Activated naive CD8-positive, alpha-beta T cell (primary cell): Measurements from ENCODE around the gene PRLR.

Source experiments
- H3K27ac Mint-ChIP-seq: one replicate; pipeline ENCODE4 v1.8.0; 2021; ENCODE audit warnings: mixed read lengths
- H3K27me3 Mint-ChIP-seq: one replicate; pipeline ENCODE4 v1.8.0; 2021; ENCODE audit warnings: mixed read lengths
- H3K36me3 Mint-ChIP-seq: one replicate; pipeline ENCODE4 v1.8.0; 2021; ENCODE audit warnings: mixed read lengths
- H3K4me1 Mint-ChIP-seq: one replicate; pipeline ENCODE4 v1.8.0; 2021; ENCODE audit warnings: low read depth, mixed read lengths
- H3K4me3 Mint-ChIP-seq: one replicate; pipeline ENCODE4 v1.8.0; 2021; ENCODE audit warnings: mild to moderate bottlenecking, mixed read lengths
- H3K9me3 Mint-ChIP-seq: one replicate; pipeline ENCODE4 v1.8.0; 2021; ENCODE audit warnings: low read depth, mixed read lengths

Gene PRLR

DNA sequence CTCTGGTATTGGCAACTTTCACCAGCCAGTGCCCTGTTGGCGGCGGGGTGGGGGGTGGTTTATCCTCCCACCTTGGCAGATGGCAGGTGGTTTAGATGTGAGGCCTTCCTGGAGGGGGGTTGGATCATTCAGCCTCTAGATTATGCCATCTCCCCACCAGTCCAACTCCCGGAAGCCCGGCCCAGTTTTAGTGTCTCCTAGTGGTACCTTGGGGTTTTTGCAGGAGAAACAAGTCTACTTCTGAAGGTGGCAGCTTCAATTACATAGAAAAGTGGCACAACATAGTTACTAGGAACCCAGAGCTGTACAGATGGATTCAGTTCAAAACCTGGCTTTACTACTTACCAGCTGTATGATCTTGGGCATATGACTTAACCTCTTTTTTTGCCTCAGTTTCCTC lies 11.3 kb downstream of the PRLR start:
- no peaks in the 10 kb centered on the region for H3K4me1 Mint-ChIP-seq
- no peak overlapping the region for H3K27ac Mint-ChIP-seq
- H3K36me3 Mint-ChIP-seq = no peaks in the 10 kb centered on the region
- H3K4me3 Mint-ChIP-seq = no peak overlapping the region
- peaks cover 5% of the 10 kb centered on the region for H3K27me3 Mint-ChIP-seq
- no peaks in the 10 kb centered on the region for H3K9me3 Mint-ChIP-seq

DNA sequence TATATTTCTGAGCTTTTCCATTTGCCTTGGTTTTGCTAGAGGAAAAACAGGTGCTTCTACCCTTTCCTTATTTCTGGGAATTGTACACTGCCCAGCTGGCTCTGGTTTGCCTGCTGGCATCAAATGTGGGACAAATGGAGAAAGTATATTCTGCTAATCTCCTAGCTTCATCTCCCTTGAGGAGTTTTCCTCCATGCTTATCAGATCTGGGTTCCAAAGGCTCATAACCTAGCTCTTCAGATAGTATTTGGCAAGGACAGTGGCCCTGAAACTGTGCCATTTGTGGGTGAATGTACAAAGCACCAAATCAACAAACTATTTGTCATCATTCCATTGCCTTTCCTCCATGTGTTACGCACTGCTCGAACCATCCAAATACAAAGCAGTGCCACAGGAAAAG lies 16.2 kb downstream of the PRLR start:
- Mint-ChIP-seq H3K27ac (no peak overlapping the region), H3K4me3 (no peak overlapping the region), H3K36me3 (no peaks in the 10 kb centered on the region), H3K27me3 (peaks cover 2% of the 10 kb centered on the region), H3K9me3 (no peaks in the 10 kb centered on the region), H3K4me1 (no peaks in the 10 kb centered on the region)

DNA sequence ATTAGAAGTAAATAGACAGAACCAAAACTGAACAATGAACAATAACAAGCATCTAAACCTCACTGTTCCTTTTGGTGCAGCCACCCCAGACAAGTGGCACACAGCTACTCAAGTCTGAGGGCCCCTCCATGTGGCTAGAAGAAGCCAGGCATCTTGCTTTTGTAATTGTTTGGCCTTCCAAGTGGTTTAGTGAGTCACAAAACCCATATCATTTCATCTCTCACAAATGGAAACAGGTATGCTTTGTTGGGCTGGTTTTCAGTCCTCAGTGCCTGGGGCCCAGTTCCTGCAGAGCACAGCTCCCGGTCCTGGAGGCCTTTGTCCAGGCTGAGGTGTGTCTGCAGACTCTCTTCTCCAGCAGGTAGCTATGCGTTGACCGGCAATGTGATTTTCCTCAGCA lies 16.7 kb downstream of the PRLR start:
- peaks cover 2% of the 10 kb centered on the region for H3K27me3 Mint-ChIP-seq
- no peak overlapping the region for H3K4me3 Mint-ChIP-seq
- no peaks in the 10 kb centered on the region for H3K36me3 Mint-ChIP-seq
- no peak overlapping the region for H3K27ac Mint-ChIP-seq
- no peaks in the 10 kb centered on the region for H3K9me3 Mint-ChIP-seq
- no peaks in the 10 kb centered on the region for H3K4me1 Mint-ChIP-seq

DNA sequence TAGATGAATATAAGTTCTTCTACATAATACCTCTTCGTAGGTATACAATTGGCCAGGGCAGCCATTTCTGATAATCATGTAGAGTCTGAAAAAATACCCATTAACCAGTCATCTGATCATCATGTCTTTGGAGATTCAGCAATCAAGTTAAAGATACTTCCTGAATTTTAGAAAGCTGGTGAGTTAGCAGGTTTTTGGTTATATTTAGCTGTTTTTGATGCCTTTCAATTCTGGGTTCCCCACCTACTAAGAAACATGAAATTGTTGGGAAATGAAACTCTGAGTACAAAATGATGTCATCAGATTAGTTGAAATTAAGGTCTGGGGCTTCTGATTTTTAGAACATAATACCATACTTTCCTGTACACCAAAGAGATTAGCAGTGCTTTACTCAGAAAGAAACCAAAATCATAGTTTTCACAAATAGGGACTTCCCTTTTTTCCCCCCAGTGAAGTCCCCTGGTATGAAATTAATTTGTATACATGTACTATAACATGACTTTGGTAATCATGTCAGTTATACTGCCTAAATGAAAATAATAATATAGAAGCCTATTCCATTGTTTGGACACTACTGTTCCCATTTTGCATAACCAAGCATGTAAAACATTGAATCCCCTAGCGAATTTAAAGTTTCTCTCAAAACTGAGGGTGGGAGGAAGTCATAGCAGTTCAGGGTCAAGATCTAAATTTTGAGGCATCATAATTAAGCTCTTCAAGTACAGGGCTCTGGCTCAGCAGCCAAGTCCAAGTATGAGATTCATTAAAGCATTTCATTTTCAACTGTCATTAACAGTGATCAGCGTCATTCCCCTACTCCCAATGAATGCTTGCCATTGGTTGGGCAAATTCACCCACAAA lies 17.9 kb downstream of the PRLR start:
- no peak overlapping the region for H3K4me3 Mint-ChIP-seq
- H3K27ac Mint-ChIP-seq = no peak overlapping the region
- H3K36me3 Mint-ChIP-seq = no peaks in the 10 kb centered on the region
- no peaks in the 10 kb centered on the region for H3K4me1 Mint-ChIP-seq
- peaks cover 9% of the 10 kb centered on the region for H3K27me3 Mint-ChIP-seq
- H3K9me3 Mint-ChIP-seq = no peaks in the 10 kb centered on the region

DNA sequence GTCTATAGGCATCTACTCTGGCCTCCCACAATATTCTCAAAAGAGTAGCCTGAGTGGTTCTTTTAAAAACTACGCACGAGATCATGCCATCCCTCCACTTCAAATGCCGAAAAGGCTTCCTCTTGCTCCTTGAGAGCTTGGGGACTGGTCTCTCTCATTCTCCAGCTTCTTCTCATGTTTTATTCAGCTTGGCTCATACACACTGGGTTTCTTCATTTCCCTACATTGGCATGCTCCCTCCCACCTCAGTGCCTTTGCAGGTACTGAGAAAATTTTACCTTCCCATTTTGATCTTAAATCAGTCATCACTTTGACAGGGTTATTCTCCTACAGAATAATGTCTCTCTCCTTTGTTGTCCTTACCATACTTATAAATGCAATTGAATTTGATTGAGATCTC lies 20.4 kb downstream of the PRLR start:
- Mint-ChIP-seq H3K9me3 (no peaks in the 10 kb centered on the region), H3K27ac (no peak overlapping the region), H3K4me1 (no peaks in the 10 kb centered on the region), H3K36me3 (no peaks in the 10 kb centered on the region), H3K4me3 (no peak overlapping the region), H3K27me3 (peaks cover 13% of the 10 kb centered on the region)

DNA sequence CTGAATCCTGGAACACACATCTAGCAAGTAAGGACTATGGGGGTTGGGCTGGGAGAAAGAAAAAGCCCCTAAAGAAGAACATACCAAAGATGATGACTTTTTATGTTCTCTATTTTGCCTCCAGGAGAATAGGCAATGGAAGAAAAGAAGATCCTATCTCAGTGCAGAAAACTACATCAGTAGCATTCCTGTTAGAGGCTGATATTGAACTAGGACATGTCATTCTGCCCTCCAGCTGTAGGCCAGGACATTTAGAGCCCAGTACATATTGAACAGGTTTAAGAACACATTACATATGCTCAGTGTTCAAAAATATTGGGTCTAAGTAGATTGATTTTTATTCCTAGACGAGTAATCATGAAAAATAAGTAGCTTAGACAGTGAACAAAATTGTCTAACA lies 24.7 kb downstream of the PRLR start:
- no peaks in the 10 kb centered on the region for H3K36me3 Mint-ChIP-seq
- no peaks in the 10 kb centered on the region for H3K9me3 Mint-ChIP-seq
- H3K27ac Mint-ChIP-seq = no peak overlapping the region
- H3K27me3 Mint-ChIP-seq = peaks cover 19% of the 10 kb centered on the region
- no peaks in the 10 kb centered on the region for H3K4me1 Mint-ChIP-seq
- H3K4me3 Mint-ChIP-seq = no peak overlapping the region

DNA sequence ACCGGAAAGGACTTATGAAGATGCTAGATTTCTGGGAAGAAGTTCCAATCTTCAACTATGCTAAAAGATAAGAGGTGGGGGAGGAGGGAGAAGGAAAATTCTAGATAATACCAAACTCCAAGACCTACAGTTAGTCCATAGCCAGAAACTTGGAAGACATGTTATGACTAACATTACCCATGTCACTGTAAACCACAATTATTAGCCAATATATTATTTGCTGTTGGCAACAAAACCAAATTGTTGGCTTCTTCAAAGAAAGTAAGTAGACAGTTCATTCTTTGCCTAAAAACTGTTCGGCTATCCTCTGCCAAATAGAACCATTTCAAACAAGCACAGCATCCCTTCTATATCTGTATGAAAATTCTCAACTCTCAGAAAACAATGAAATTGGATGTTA lies 25.1 kb downstream of the PRLR start:
- Mint-ChIP-seq H3K4me3 (no peak overlapping the region), H3K36me3 (no peaks in the 10 kb centered on the region), H3K4me1 (no peaks in the 10 kb centered on the region), H3K9me3 (no peaks in the 10 kb centered on the region), H3K27me3 (peaks cover 19% of the 10 kb centered on the region), H3K27ac (no peak overlapping the region)

DNA sequence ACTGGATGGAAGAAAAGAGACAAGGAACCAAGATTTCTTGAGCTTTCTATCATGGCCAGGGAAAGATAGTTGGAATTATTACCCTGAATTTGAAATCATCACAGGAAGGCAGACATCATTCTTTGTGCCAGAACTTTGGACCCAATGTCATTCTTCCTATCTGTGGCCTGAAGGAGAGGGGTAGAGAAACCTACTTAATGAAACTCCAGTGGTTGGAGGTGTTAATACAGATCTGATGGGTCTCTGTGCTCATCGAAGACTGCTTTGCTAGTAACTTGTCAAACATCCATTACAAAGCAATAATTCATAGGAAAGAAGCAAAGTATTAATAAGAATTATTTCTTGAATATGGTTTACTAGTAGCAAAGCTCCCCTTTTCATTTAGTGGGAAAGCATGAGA lies 26.9 kb downstream of the PRLR start:
- Mint-ChIP-seq H3K9me3 (no peaks in the 10 kb centered on the region), H3K27me3 (peaks cover 20% of the 10 kb centered on the region), H3K4me3 (no peak overlapping the region), H3K36me3 (no peaks in the 10 kb centered on the region), H3K4me1 (no peaks in the 10 kb centered on the region), H3K27ac (no peak overlapping the region)

DNA sequence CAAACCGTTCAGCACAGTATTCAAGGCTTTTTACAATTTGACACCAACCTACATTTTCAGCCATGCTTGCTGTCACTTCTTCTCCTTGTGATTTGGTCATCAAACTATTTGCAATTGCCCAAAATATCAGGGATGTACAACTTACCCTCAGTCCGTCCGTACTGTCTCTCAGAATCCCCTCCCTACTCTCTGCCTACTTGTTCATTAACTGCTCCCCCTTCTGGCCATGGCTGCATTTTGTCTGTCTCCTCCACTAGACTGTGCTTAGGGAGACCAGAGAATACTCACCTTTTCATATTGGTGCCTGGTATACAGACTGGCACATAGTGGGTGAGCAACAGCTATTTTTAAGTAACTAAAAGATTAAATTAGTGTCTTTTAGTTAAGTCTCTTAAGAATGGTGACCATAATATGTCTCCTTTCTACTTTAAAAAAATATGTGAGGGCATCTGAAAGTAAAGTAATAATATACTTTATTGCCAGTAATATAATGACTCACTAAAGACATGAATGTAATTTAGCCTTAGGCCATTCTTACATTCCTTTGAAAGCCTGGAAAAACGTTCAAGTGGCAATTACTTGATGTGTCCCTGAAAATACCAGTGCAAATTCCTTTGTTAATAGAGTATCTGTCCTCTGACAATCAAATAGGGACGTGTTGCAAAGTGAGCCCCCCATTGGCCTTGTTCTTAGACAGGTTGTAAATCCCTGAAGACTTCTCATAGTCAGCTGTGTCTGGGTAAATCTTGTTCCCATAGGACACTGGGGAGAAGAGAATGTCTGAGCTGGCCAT lies 27.8 kb downstream of the PRLR start:
- H3K27me3 Mint-ChIP-seq = peaks cover 18% of the 10 kb centered on the region
- H3K27ac Mint-ChIP-seq = no peak overlapping the region
- H3K4me1 Mint-ChIP-seq = no peaks in the 10 kb centered on the region
- no peak overlapping the region for H3K4me3 Mint-ChIP-seq
- H3K9me3 Mint-ChIP-seq = no peaks in the 10 kb centered on the region
- H3K36me3 Mint-ChIP-seq = no peaks in the 10 kb centered on the region

DNA sequence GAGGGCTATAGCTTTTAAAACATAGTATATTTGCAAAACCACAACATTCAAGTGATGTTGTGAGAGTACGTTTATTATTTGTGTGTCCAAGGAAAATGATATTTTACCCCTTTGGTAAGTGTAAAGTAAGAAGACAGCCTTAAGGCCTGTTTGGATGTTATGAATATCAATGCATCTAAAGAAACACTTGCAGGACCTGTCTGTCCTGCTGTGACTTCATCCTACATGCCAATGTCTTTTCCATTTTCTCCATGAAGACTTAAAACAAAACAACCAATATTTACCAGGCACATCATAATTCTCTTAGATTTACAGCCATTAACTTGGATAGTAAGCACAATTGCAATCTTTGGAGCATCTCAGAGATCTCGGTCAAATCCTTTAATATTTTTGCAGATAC lies 29.0 kb downstream of the PRLR start:
- no peak overlapping the region for H3K27ac Mint-ChIP-seq
- no peaks in the 10 kb centered on the region for H3K36me3 Mint-ChIP-seq
- H3K4me1 Mint-ChIP-seq = no peaks in the 10 kb centered on the region
- H3K9me3 Mint-ChIP-seq = no peaks in the 10 kb centered on the region
- H3K4me3 Mint-ChIP-seq = no peak overlapping the region
- H3K27me3 Mint-ChIP-seq = peaks cover 17% of the 10 kb centered on the region

DNA sequence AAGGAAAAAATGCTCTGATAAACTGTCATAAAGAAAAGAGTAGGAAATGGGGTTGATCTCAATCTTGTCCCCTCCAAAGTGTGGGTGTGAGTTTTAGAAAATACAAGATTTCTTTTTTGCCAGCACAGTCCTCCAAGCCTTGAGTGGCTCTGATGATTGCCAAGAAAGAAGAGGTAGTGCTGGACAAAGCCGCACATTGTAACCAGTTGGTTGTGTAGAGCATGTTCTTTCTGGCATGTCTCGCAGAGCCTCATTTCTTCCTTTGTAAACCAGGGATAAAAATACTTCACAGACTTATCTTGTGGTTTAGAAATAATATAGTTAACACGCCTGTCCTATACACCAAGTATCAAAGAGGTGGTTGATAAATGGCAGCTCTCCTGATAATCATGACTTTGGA lies 30.4 kb downstream of the PRLR start:
- H3K27ac Mint-ChIP-seq = no peak overlapping the region
- no peaks in the 10 kb centered on the region for H3K36me3 Mint-ChIP-seq
- H3K27me3 Mint-ChIP-seq = peaks cover 14% of the 10 kb centered on the region
- H3K4me1 Mint-ChIP-seq = no peaks in the 10 kb centered on the region
- H3K4me3 Mint-ChIP-seq = no peak overlapping the region
- no peaks in the 10 kb centered on the region for H3K9me3 Mint-ChIP-seq

DNA sequence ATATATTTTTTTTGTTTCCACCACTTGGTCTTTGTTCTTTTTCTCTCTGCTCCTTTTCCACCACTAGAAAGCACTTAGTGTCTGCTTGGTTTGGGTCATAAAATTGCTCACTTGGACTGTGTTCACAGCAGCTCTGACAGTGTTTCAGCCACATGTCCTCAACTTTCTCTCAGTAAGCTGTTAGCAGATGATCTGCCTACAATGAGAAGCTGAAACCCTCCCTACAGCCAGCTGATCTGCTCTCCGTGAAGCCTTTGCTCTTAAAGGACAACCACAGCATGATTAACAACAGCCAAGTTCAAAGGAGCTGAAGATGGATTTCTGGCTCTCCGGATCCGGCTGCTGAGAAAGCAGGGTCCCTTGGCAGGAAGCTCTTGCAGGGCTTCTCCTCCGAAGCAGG lies 31.6 kb downstream of the PRLR start:
- Mint-ChIP-seq H3K36me3 (no peaks in the 10 kb centered on the region), H3K9me3 (no peaks in the 10 kb centered on the region), H3K27ac (no peak overlapping the region), H3K27me3 (peaks cover 13% of the 10 kb centered on the region), H3K4me1 (no peaks in the 10 kb centered on the region), H3K4me3 (no peak overlapping the region)

DNA sequence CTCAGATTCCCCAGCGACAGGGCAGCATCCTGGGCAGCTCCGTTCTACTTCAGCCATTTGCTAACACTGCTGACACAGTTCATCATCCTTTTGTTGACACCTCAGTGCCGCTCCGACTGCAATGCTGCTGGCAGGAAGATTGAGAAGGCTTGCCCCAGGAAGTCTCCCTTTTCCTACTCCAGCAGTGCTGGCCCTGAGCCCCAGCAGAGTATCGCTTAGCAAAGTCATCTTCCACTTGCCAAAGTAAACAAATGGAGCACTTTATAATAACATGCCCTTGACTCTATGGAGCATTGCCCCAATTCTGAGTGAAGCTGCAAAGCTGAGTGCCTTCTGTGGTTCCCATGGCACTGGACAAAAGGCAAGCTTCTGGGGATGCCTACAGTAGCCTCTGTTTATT lies 32.2 kb downstream of the PRLR start:
- no peak overlapping the region for H3K27ac Mint-ChIP-seq
- no peaks in the 10 kb centered on the region for H3K4me1 Mint-ChIP-seq
- H3K4me3 Mint-ChIP-seq = no peak overlapping the region
- H3K27me3 Mint-ChIP-seq = peaks cover 10% of the 10 kb centered on the region
- H3K9me3 Mint-ChIP-seq = no peaks in the 10 kb centered on the region
- H3K36me3 Mint-ChIP-seq = no peaks in the 10 kb centered on the region

DNA sequence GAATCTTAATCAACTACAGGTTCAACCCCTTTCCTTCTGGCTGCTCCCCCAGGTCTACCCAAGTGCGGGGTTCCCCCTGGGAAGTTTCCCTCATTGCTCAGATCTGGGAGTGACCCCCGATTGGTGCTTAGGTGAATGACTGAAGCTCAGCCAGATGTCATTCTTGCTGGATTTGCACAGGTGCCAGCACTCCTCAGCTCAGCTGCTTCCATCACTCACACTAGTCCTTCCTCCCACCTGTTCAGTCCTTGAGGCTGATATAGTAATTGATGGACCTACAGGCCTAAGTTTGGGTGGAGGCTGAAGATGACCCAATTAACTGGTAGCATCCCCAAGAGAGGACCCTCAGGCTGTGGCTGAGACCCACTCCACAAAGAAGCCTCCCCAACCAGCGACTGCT lies 32.9 kb downstream of the PRLR start:
- no peak overlapping the region for H3K27ac Mint-ChIP-seq
- H3K4me3 Mint-ChIP-seq = no peak overlapping the region
- no peaks in the 10 kb centered on the region for H3K36me3 Mint-ChIP-seq
- H3K27me3 Mint-ChIP-seq = peaks cover 10% of the 10 kb centered on the region
- H3K9me3 Mint-ChIP-seq = no peaks in the 10 kb centered on the region
- no peaks in the 10 kb centered on the region for H3K4me1 Mint-ChIP-seq

DNA sequence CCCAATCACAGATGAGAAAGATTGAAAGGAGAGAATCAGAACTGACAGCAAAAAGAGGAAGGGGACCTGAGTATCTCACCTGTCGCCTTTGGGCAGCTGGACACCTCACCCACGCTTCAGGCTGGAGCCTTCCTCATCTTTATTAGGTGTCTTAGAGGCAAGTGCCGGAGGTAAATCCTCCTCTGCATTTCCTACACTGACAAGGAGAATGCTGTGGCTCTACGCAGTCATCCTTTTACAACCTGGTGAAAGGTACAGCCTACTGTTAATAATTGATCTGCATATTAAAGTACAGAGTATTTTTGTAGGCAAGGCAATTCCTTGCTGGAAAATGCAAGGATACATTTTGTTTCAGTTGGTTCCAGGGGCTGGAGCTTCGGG lies 34.8 kb downstream of the PRLR start:
- Mint-ChIP-seq H3K36me3 (no peaks in the 10 kb centered on the region), H3K4me1 (no peaks in the 10 kb centered on the region), H3K27me3 (peaks cover 11% of the 10 kb centered on the region), H3K4me3 (no peak overlapping the region), H3K27ac (no peak overlapping the region), H3K9me3 (no peaks in the 10 kb centered on the region)
